ENCODE results near the gene RXFP1.
A peak's percentile ranks its signal among the peaks of the same experiment; 100 is the strongest.

The RXFP1 gene

DNA sequence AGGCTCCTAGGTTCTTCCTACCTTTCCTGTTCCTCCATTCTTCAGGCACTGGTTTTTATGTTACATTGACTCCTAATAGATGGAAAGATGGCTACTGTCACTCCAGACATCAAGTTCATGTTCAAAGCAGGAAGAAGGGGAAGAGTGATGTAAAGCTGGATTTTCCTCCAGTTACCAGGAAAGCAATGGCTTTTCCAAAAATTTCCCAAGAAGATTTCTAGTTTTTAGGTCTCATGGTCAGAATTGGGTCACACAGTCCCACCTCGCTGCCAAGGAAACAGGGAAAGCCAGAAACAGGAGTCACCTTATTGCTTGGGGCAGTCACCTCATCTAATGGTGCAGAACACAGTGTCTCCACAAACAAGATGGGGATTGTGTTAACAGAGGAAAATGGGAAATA, 21.5 kb downstream of the RXFP1 start:
- DNase-seq, result no peak

DNA sequence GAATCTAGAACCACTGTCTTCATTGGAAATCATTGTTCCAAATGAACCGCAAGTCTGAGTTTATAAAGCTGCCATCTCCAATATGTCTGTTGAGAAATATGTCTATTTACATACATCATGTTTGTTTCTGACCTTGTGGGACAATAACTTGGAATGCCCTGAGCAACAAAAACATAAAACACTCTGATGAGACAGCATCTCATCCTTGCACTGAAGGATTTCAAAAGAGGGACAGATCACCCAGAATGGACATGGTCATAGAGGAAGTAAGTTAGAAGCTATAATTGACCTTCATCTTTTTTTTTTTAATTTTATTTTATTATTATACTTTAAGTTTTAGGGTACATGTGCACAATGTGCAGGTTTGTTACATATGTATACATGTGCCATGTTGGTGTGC, 22.5 kb downstream of the RXFP1 start:
- no peak for DNase-seq

DNA sequence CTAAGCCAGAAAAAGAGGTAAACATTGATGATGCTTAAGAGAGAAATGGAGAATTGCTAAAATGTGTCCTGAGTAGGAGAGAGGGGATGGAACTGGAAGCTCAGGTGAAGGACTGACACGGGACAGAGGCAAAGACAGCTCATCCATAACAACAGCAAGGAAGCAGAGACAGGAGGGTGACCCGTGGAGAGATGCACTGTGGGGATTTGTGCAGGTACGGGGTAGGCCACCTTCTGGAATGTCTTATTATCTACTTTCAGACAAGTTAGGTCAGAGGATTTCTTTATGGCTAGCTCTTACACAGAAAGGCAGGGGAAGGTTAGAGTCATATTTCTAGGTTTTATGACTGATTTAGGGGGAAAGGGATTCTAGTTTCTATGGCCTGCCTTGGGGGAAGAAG, 31.7 kb downstream of the RXFP1 start:
- DNase-seq, result no peak

DNA sequence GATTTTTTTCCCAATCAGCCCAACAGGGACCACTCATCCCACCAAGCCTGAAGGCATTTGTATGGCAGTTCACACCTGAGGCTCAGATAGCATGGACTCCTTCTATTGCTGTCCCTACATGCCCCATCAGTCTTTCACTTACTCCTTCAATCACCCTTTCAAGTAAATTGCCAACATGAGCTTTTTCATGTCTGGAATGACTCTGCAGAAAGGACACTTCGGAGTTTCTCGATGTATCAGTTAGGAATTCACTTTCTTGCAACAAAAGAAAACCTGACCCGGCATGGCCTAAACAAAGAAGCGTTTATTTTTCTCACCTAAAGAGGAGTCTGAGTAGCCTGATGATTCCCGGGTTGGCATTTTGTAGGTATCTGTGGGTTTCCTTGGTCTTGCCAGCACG, 38.6 kb downstream of the RXFP1 start:
- DNase-seq, result no peak

DNA sequence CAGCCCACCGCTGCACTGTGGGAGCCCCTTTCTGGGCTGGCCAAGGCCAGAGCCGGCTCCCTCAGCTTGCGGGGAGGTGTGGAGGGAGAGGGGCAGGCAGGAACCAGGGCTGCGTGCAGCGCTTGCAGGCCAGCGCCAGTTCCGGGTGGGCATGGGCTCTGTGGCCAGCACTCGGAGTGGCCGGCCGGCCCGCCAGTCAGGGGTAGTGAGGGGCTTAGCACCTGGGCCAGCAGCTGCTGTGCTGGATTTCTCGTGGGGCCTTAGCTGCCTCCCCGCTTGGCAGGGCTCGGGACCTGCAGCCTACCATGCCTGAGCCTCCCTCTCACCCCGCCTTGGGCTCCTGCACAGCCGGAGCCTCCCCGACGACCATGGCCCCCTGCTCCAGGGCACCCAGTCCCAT, 45.2 kb downstream of the RXFP1 start:
- DNase-seq, result no peak

DNA sequence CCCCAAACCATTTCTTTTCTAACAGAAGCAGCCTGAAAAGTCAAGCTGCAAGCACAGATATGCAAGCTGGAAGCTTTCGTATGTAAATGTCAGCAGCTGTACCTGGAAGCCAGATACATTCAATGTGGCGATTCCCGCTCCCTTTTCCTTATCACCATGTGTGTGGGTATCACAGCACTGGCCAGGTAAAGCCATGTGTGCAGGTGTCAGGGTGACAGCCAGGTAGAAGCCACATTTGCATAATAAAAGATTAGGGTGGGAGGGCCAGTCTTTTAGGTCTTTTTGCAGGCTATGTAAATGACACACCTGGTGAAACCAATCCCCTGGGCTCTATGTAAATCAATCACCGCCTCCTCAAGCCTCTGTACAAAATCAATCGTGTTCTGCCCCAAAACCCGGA, 50.1 kb downstream of the RXFP1 start:
- no peak for DNase-seq

DNA sequence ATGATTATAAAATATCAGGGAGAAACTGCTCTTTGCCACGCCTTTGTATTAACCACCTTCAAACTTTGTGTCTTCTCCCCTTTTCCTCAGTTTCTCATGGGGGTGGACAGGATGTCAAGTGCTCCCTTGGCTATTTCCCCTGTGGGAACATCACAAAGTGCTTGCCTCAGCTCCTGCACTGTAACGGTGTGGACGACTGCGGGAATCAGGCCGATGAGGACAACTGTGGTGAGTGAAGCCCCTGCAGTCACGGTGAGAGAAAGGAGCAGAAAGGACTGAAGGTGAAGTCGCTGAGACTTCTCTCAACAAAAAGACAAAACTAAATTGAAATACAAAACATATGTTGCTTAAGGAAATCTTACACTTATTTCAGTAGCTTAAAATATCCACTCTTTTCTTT, 50.9 kb downstream of the RXFP1 start:
- no peak for DNase-seq

DNA sequence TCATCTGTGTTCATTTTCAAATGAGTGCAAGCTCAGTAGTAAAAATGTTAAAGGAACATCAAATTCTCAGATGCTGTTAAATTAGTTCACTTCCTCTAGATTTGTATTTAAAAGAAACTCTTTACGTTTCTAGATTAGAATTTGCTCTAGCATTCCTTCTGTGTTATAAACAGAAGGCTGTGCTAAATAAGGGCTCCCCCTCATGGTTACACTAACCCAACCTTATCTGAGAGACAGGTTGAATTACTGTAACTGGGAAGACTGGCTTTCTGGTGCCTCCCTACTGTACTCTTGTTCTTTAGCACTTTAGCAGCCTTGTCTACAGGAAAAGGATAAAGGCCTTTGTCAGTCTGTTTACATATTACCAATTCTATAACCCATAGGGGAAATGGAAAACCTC, 56.8 kb downstream of the RXFP1 start:
- DNase-seq, result peak in 1 of 2 donors; percentile 27

DNA sequence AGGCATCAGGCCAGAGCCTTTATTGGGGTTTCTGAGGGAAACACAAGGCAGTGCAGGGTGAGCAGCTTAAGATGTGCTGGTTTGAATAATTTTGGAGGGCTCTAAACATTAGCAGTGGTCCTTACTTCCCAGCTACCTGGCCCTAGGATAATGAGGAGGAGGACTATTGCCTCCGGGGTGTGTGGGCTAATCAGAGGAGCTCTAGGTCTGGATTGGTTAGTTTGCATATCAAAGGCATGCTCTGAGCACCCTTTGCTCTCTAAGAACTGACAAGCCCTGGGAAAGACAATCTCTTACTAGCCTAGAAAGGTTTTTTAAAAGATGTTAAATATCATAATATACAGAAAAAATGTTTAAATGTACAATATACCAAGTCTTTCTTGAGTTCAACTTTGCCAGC, 58.4 kb downstream of the RXFP1 start:
- no peak for DNase-seq

DNA sequence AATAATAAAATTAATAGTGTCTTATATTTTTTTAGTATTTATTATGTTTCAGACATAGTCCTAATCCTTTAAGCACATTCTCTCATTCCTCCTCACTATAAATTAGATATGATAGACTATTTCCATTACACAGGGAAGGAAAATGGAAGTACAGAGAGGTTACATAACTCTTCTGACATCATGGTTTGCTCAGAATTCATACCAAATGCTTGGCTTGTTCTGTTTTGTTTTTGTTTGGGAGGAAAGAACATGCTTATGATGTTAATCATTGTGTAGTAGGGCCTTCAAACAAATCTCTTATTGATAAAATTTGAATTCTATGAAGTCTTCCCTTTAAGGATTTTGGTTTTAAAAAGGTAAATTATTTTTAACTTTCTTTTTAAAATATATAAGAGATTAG, 59.5 kb downstream of the RXFP1 start:
- DNase-seq, result no peak

DNA sequence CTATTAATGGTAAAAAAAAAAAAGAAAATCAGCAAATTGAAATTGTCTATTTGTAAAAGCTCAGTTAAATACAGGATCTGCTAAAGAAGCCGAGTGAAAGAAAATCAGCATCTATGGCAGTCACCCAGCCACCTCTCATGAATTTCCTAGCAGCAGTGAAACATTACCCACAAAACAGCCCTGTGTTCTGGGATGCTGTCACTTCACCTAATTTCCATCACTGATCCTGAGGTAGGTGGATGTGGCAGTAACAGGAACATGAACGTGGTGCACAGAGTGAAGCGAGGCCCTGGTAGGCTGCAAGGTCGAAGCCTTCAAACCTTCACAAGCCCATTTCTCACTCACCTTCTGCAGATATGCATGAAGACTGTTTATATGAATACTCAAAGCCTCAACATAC, 65.2 kb downstream of the RXFP1 start:
- DNase-seq, result no peak

DNA sequence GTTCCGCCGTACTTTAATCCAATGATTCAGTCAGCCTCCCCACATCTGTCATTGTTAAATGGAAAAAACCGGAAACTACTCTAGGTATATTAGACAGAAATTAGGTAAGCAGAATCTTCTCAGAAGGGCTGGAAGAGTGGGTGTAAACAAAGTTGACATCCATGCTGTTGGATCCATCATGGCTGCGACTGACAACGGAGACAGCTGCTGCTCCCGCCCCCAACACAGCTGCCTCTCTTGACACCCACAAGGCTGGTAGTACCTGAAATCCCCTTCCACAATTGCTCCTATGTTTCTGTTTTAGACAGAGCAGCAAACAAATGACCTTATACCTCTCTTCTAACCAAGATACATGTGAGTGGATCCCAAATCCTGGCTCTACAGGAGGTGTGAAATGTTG, 66.6 kb downstream of the RXFP1 start:
- DNase-seq, result no peak

DNA sequence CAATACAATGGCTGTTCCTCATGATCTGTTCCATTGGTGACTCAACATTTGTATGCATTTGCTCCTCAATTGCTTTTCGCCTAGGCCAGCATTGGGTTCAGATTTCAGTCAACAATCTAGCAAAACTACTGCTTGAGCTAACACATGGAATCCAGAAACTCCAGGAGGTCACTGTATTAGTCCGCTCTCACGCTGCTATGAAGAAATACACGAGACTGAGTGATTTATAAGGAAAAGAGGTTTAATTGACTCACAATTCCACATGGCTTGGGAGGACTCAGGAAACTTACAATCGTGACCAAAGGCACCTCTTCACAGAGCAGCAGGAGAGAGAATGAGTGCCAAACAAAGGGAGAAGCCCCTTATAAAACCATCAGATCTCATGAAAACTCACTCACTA, 67.1 kb downstream of the RXFP1 start:
- no peak for DNase-seq

DNA sequence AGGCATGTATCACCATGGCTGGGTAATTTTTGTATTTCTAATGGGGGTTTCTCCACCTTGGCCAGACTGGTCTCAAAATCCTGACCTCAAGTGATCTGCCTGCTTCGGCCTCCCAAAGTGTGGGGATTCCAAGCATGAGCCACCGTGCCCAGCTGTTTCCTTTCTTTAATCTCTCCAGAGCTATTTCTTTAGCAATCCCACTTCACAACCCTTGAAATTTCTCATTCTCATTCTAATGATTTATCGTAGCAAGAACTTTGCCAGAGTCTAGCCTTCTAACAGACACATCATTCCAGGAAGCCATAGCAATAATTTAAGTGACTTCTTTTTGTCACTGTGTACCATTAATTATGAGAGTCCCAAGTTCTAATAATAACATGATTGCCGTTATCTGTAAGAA, 68.6 kb downstream of the RXFP1 start:
- no peak for DNase-seq

DNA sequence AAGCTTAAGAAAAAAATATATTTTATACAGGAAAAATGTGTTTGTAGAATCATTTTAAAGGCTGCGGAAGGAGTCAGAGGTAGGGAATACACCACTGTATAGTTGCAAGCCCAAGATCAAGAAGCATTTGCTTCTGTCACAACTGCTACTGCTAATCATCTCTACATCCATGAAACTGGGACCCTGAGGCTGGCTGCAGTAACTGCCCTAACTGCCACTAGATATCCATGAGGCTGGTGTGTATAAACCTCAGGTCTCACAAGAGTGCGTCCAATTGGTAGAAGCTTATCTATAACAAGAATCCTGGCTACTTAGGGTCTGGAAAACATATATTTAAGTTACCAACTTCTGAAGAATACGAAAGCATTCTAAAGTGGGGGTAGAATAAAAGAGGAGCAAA, 69.1 kb downstream of the RXFP1 start:
- DNase-seq, result no peak

DNA sequence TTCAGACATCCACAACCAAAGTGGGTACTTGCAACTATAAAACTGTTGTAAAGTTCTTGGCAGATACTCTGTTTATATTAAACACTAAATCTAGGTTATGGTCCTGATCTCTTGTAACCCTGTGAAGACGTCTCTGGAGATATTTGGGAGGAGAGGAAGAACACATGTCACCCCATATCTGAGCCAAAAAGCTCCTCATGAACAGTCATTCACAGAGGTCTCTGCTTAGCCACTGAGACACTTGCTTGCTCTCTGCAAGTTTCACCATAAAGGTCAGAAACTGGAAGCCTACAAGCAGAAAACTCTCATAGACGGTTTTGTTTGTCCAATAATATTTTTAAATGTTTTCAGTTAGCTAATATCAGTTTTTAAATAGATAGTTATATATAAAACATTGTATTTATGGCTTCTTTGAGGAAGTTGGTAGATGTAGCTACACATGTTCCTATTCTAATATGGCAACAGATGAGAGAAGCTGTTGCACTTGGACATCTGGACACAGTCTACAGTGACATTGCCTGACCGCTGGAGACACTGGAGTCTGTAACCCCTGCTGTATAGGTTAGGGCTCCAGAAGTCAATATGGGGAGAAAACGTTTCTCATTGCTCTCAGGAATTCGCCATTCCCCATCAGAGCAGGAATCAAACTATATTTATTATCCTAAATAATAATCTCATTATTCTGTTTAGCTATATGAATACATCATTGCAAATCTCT, 76.4 kb downstream of the RXFP1 start:
- DNase-seq, result no peak

DNA sequence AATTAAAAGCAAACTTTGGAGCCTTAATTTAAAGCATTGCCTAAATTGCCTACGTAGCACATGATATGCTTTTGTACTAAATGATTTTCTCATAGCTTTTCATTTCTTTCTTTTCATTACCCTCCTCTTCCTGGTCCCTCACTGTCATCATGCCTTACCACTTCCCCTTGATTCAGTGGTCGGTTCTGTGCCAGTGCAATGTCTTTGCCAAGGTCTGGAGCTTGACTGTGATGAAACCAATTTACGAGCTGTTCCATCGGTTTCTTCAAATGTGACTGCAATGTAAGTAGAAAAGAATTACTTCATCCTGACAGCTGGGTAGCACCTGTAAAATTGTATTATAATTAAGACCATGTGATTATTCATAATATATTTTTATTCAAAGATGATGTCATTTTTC, 77.5 kb downstream of the RXFP1 start:
- DNase-seq, result peak in 1 of 2 donors; percentile 61

DNA sequence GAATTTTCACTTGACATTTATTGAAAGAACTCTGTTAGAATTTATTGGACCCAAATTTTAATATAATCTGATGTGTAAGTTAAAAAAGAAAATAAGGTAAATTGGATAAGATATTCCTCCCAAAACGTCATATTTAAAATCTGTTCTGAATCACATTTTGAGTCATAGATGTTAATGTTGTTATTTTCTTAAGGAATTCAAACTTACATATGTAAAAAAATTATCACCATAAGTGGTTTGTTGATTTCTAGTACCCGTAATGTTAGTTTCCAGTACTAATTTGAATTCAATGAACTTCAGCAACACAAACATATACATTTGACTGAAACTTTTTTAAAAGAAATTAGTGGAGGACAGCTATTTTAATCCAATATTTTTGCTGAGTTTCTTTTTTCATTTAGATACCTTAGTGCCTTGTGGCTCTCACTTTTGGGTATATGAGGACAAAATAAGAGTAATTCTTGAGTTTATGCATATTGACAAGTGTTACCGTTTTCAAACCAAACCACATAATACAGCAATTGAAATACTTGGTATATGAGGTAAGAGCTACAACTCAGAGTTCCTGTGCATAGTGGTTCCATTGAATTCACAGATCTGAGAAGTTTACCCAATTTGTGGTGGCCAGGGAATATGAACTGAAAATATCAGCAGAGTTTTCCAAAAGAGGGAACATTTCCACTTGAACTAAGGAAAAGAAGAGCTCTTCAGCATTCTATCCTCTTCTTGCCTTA, 78.2 kb downstream of the RXFP1 start:
- DNase-seq, result no peak

DNA sequence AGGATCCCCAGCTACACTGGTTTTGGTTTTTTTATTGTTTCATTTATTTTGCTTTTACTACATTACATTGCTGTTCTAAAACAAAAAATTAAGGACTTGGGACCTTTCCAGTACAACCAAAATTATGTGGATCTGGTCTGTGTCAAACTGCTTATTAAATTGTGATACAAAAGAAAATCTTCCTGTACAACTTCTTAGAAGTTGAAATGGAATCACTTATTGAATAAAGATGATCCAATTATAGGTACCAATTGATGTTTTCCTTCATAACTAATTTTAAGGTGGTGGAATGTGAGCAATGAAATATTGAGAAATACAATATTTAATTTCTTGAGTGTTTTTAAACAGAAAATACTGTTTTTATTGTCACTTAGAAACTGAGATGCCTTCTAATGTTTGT, 82.7 kb downstream of the RXFP1 start:
- no peak for DNase-seq

DNA sequence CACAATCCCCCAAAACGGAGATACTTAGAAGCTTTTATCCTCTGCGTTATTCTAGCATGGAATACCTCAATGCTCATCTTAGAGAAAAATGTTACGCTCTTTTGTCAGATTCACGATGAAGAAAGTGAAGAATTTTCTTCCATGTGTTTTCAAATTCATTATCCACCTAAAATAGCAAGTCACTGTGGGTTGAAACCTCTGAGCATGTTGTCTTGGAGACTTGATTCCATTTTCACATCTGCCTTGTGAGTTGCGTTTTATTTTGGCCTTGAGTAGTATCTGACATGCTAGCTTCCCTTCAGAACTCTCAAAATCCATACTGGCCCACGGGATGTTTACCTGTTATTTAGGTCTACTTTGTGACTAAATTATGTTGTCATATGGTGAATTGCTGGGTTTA, 83.7 kb downstream of the RXFP1 start:
- no peak for DNase-seq

DNA sequence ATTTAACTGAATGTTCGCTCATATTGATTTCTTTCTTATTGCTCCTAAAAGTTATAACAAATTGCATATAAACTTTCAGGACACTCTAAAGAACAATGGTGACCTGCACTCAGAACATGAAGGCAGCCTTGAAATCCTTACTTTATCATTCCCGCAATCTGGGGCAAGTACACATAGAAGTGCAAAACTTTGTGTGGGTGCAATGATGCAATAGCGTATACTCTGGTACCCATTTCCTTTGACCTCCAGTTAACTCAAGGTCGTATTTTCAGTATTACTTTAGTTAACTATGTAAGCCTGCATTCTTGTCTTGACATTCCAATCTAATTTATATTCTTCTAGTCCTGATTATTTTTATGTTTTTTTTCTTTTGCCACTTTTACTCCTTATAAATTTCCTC, 85.3 kb downstream of the RXFP1 start:
- no peak for DNase-seq

DNA sequence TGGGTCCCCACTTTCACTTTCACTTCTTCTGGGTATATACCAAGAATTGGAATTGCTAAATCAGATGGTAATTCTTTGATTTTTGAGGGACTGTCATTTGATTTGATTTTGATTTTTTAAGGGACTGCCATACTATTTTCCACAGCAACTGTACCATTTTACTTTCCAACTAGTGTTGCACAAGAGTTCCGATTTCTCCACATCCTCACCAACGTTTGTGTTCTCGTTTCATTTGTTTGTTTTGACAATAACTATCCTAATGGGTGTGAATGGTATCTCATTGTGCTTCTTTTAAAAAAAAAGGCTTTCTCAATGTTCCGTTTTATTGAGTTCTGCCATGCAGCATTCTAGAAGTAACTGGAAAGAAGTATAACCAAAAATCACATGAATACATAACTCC, 87.4 kb downstream of the RXFP1 start:
- DNase-seq, result no peak

DNA sequence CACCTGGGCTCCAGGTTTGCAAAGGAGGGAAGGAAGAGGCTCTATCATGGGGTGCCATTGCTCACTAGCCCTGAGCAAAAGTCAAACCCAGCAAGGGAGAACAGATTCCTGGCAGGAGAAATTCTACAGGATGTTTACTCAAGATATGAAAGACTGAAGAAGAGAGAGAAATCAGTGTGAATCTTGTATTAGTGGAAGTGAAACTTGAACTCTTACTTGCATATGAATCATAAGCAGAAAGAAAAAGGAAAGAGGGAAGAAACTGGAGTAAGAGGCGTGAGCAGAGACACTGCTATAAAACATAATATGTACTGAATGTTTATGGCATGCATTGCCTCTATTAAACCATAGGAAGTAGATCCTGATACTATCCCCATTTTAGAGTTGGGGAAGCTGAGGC, 89.1 kb downstream of the RXFP1 start:
- no peak for DNase-seq

DNA sequence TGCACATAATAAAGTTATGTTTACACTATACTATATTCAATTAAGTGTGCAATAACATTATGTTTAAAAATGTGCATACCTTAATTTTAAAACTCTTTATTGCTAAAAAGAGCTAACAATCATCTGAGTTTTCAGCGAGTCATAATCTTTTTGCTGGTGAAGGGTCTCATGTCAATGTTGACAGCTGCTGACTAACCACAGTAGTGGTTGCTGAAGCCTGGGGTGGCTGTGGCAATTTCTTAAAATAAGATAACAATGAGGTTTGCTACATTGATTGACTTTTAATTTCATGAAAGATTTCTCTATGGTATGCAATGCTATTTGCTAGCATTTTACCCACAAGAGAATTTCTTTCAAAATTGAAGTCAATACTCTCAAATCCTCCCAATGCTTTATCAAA, 91.4 kb downstream of the RXFP1 start:
- DNase-seq, result no peak

DNA sequence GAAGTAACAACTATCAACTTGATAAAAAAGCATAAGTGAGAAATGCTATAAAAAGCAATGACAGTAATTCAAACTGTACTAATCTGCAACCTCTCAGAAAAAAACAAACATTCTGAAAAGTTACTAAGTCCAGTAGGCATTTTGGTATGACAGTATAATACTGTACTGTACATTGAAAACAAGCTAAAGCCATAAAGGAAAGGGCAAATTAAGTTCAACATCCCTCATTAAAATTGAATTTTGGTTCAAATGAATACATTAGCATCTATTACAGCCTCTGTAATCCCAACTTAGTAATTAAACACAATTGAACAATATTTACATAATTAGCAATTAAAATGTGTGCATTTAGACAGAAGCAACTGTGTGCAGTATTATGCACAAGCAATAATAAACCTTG, 96.3 kb downstream of the RXFP1 start:
- DNase-seq, result no peak

Measured in bone marrow (tissue), 2 donors.